IMR-90 (cell line): ENCODE data around the gene ETHE1. TPM values are rescaled to one million over a fixed set of nuclear protein-coding genes. Genes with fewer than 3 reads are reported as not detected.

Source experiments
- ATAC-seq: fragments of 200-7000 bp; cut with Tn5 transposase; 2 replicates; pipeline ENCODE4 v1.9.1; 2020; ENCODE audit warnings: low read depth, mild to moderate bottlenecking, moderate library complexity
- BruUV-seq: library from RNA; stranded (reverse); fragments of 400-500 nt; replicated peaks from 2 replicates; lab custom pipeline; 2021; lab: Mats Ljungman, UMichigan
- CTCF ChIA-PET: fragments of 300-600 bp; formaldehyde crosslinking; extraction: SDS; loops from one replicate; lab custom pipeline; 2021; ENCODE audit warnings: antibody characterized with exemption; lab: Yijun Ruan, JAX
- POLR2A ChIA-PET: fragments of 300-600 bp; sonication (Branson Sonifier 250); formaldehyde crosslinking; loops from one replicate; lab custom pipeline; 2022; ENCODE audit warnings: antibody characterized with exemption; ENCODE audit not compliant: unreplicated experiment; lab: Charles Lee
- DNase-seq: peaks from one replicate; pipeline ENCODE4 v3.0.0; 2013
- H2AFZ ChIP-seq: replicated peaks from 2 replicates; pipeline ENCODE3; 2013; ENCODE audit warnings: low read length, mild to moderate bottlenecking; ENCODE audit not compliant: poor library complexity
- H2AK5ac ChIP-seq: 2 replicates; pipeline ENCODE4 v1.6.1; 2013; ENCODE audit warnings: low read depth, low read length, inconsistent platforms
- H2AK9ac ChIP-seq: replicated peaks from 2 replicates; pipeline ENCODE3; 2013; ENCODE audit warnings: mild to moderate bottlenecking, low read depth, low read length, moderate library complexity; ENCODE audit not compliant: poor library complexity
- H2BK120ac ChIP-seq: 2 replicates; pipeline ENCODE4 v1.6.1; 2013; ENCODE audit warnings: low read depth, low read length, inconsistent platforms
- H2BK15ac ChIP-seq: 3 replicates; pipeline ENCODE4 v1.6.1; 2013; ENCODE audit warnings: low read depth, low read length, inconsistent platforms
- H2BK20ac ChIP-seq: 2 replicates; pipeline ENCODE4 v1.6.1; 2013; ENCODE audit warnings: low read depth, mild to moderate bottlenecking, inconsistent platforms, low read length, moderate library complexity
- H2BK5ac ChIP-seq: 2 replicates; pipeline ENCODE4 v1.6.1; 2013; ENCODE audit warnings: mild to moderate bottlenecking, low read depth, low read length, inconsistent platforms; ENCODE audit not compliant: poor library complexity, severe bottlenecking
- H3K14ac ChIP-seq: replicated peaks from 2 replicates; pipeline ENCODE4 v1.6.1; 2013; ENCODE audit warnings: low read depth, low read length, inconsistent platforms
- H3K18ac ChIP-seq: 2 replicates; pipeline ENCODE4 v1.6.1; 2013; ENCODE audit warnings: low read depth, low read length, control low read depth
- H3K23ac ChIP-seq: 2 replicates; pipeline ENCODE4 v1.6.1; 2013; ENCODE audit warnings: low read depth, low read length, inconsistent platforms
- H3K27ac ChIP-seq: 2 replicates; pipeline ENCODE4 v1.5.1; 2013; ENCODE audit warnings: mild to moderate bottlenecking, control low read depth, low read length; ENCODE audit not compliant: insufficient read depth
- H3K27me3 ChIP-seq: 2 replicates; pipeline ENCODE4 v1.6.1; 2013; ENCODE audit warnings: low read length; ENCODE audit not compliant: control insufficient read depth, insufficient read depth
- H3K36me3 ChIP-seq: 2 replicates; pipeline ENCODE4 v1.6.1; 2013; ENCODE audit warnings: low read length, mixed read lengths; ENCODE audit not compliant: control insufficient read depth, insufficient read depth
- H3K4ac ChIP-seq: 2 replicates; pipeline ENCODE4 v1.6.1; 2013; ENCODE audit warnings: low read depth, low read length, inconsistent platforms
- H3K4me1 ChIP-seq: 2 replicates; pipeline ENCODE4 v1.6.1; 2013; ENCODE audit warnings: low read length, mixed read lengths; ENCODE audit not compliant: control insufficient read depth, insufficient read depth
- H3K4me2 ChIP-seq: 2 replicates; pipeline ENCODE4 v1.6.1; 2013; ENCODE audit warnings: low read depth, mild to moderate bottlenecking, control low read depth, low read length, moderate library complexity
- H3K4me3 ChIP-seq: 2 replicates; pipeline ENCODE4 v1.5.1; 2013; ENCODE audit warnings: low read depth, mild to moderate bottlenecking, control low read depth, low read length, moderate library complexity; ENCODE audit not compliant: insufficient read depth
- H3K56ac ChIP-seq: 2 replicates; pipeline ENCODE4 v1.6.1; 2013; ENCODE audit warnings: low read length, inconsistent platforms; ENCODE audit not compliant: insufficient read depth; ENCODE audit errors: extremely low read depth
- H3K79me1 ChIP-seq, 2 experiments: 2 replicates each; pipeline ENCODE4 v1.6.1; 2013; ENCODE audit warnings: low read length in 2 of 2, inconsistent platforms in 1 of 2, low read depth in 1 of 2
- H3K9ac ChIP-seq: 2 replicates; pipeline ENCODE4 v1.6.1; 2013; ENCODE audit warnings: low read depth, low read length, control low read depth
- H3K9me1 ChIP-seq: 2 replicates; pipeline ENCODE4 v1.6.1; 2013; ENCODE audit warnings: low read length, inconsistent platforms; ENCODE audit not compliant: insufficient read depth
- H3K9me3 ChIP-seq: 2 replicates; pipeline ENCODE4 v1.6.1; 2013; ENCODE audit warnings: low read length; ENCODE audit not compliant: control insufficient read depth, insufficient read depth
- H4K20me1 ChIP-seq: 2 replicates; pipeline ENCODE4 v1.6.1; 2013; ENCODE audit warnings: low read length, inconsistent platforms; ENCODE audit not compliant: insufficient read depth
- H4K5ac ChIP-seq: 2 replicates; pipeline ENCODE4 v1.6.1; 2013; ENCODE audit warnings: mild to moderate bottlenecking, low read depth, low read length, control low read depth
- H4K8ac ChIP-seq, 2 experiments: 2 replicates each; pipeline ENCODE4 v1.6.1; 2013; ENCODE audit warnings: low read depth in 2 of 2, low read length in 2 of 2, control low read depth in 1 of 2, inconsistent platforms in 1 of 2
- H4K91ac ChIP-seq: 2 replicates; pipeline ENCODE4 v1.6.1; 2013; ENCODE audit warnings: low read depth, low read length, inconsistent platforms; ENCODE audit not compliant: insufficient read depth
- MXI1 ChIP-seq: IDR thresholded peaks from 2 replicates; pipeline ENCODE4 v1.6.1; 2012; ENCODE audit warnings: low read depth, mild to moderate bottlenecking, low read length, moderate library complexity, borderline replicate concordance
- WGBS, 2 experiments: methylation state at CpG; one replicate each; pipeline versions ENCODE4 v1.1.5 to v1.1.7; 2013; ENCODE audit warnings: missing lambda C conversion rate in 2 of 2; ENCODE audit not compliant: insufficient read length in 1 of 2; ENCODE audit errors: extremely low coverage in 2 of 2; 5-methylcytosine and 5-hydroxymethylcytosine counted together
- dilution Hi-C: fragments of 300-500 bp; cut with HindIII; formaldehyde crosslinking; loops from one replicate; pipeline ENCODE4 v1.14.3; 2018; ENCODE audit warnings: low sequenced_read_pairs; ENCODE audit not compliant: unreplicated experiment
- in situ Hi-C: fragments of 300-500 bp; cut with MboI; formaldehyde crosslinking; loops from 3 replicates; pipeline ENCODE4 v1.14.3; 2019; ENCODE audit warnings: low sequenced_read_pairs, inconsistent platforms, mixed read lengths
- intact Hi-C: fragments of 100-400 bp; cut with micrococcal nuclease; formaldehyde crosslinking; loops from 2 replicates; pipeline ENCODE4 v1.10.0; 2022
- polyA plus RNA-seq, 3 experiments: library from polyadenylated mRNA; depleted of rRNA; stranded (reverse); fragments of >200 nt; gene quantifications; 2 replicates each; pipeline ENCODE4 v1.2.3, GENCODE V29; 2012; ENCODE audit warnings: low replicate concordance in 1 of 3
- total RNA-seq: library from RNA; depleted of rRNA; stranded (reverse); fragments of >200 nt; gene quantifications from 2 replicates; pipeline ENCODE4 v1.2.3, GENCODE V29; 2012; rRNA removed
- TF ChIP-seq, protein P1 (sequence below): conservative IDR thresholded peaks from 2 replicates; pipeline ENCODE4 v1.5.1; 2012; ENCODE audit warnings: mild to moderate bottlenecking, low read depth, low read length, improper control_type of control experiment

The ETHE1 gene
- total and polyA plus RNA-seq, 2 of the 4 experiments (the other 2 are of a cell fraction): 161 to 233 TPM

DNA sequence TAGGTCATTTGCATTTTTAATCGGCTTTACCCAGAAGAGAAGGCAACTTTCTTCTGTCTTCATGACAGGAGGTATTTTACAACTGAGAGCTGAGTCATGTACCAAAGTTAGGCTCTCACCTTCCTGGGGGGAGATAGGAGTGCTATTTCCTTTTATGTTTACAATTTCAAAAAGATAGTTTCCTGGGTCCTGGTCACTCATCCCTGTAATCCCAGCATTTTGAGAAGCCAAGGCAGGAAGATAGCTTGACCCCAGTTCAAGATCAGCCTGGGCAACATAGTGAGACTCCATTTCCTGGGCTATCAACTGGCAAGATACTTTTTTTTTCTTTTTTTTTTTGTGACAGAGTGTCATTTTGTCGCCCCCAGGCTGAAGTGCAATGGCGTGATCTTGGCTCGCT, 69.2 kb downstream of the ETHE1 start:
- no peak overlapping the region for H4K8ac ChIP-seq
- in situ Hi-C loops (no loop called here), dilution Hi-C loops (no loop called here), intact Hi-C loops (no loop called here)
- H2BK20ac ChIP-seq: no peak overlapping the region
- no peak overlapping the region for H2BK120ac ChIP-seq
- no peak overlapping the region for H3K4me2 ChIP-seq
- 62% methylated on average over 2 of the region's 4 CpGs; no CpG with 5 or more reads in 1 of the 2 experiments for WGBS, 2 experiments
- no peak overlapping the region for H2BK15ac ChIP-seq
- H4K20me1 ChIP-seq: no peaks in the 10 kb centered on the region
- no peak overlapping the region for H3K23ac ChIP-seq
- no peak overlapping the region for H2BK5ac ChIP-seq
- no TSS peak for BruUV-seq
- H3K9me3 ChIP-seq: peaks cover 1% of the 10 kb centered on the region
- H3K79me1 ChIP-seq: no peaks in the 10 kb centered on the region
- H3K36me3 ChIP-seq: no peaks in the 10 kb centered on the region
- H2AK5ac ChIP-seq: no peak overlapping the region
- H3K9me1 ChIP-seq: peaks cover under 1% of the 10 kb centered on the region; the same call in 1 of the 2 replicates
- ChIA-PET CTCF (no interaction called here), POLR2A (no interaction called here)
- H3K4ac ChIP-seq: no peak overlapping the region
- no peaks in the 10 kb centered on the region for H3K4me1 ChIP-seq
- ATAC-seq (no peak), DNase-seq (no peak)
- H3K4me3 ChIP-seq: no peak overlapping the region
- no peak overlapping the region for H3K56ac ChIP-seq
- H3K27ac ChIP-seq: no peak overlapping the region
- TF ChIP-seq MXI1: no peak
- TF ChIP-seq, protein P1, sequence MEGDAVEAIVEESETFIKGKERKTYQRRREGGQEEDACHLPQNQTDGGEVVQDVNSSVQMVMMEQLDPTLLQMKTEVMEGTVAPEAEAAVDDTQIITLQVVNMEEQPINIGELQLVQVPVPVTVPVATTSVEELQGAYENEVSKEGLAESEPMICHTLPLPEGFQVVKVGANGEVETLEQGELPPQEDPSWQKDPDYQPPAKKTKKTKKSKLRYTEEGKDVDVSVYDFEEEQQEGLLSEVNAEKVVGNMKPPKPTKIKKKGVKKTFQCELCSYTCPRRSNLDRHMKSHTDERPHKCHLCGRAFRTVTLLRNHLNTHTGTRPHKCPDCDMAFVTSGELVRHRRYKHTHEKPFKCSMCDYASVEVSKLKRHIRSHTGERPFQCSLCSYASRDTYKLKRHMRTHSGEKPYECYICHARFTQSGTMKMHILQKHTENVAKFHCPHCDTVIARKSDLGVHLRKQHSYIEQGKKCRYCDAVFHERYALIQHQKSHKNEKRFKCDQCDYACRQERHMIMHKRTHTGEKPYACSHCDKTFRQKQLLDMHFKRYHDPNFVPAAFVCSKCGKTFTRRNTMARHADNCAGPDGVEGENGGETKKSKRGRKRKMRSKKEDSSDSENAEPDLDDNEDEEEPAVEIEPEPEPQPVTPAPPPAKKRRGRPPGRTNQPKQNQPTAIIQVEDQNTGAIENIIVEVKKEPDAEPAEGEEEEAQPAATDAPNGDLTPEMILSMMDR: no peak
- H3K18ac ChIP-seq: no peak overlapping the region
- H2AK9ac ChIP-seq: no peak overlapping the region
- H3K27me3 ChIP-seq: peaks cover 2% of the 10 kb centered on the region; the same call in 1 of the 2 replicates
- no peak overlapping the region for H2AFZ ChIP-seq
- no peak overlapping the region for H4K5ac ChIP-seq
- H3K9ac ChIP-seq: no peak overlapping the region
- no peak overlapping the region for H3K14ac ChIP-seq
- H4K91ac ChIP-seq: no peak overlapping the region

Other genes starting within 250 kb of the ETHE1 start
- under 0.01 TPM in 1 of 2 replicates, not detected in the other for gene CD177, start 173.5 kb downstream of the ETHE1 start, total RNA-seq
- 0.14 and 0.17 TPM in 2 replicates for gene CD177, start 173.5 kb downstream of the ETHE1 start, polyA plus RNA-seq (2012; rRNA removed)
- not detected in 2 replicates for gene TEX101, start 112.3 kb downstream of the ETHE1 start, total RNA-seq
- gene TEX101, start 112.3 kb downstream of the ETHE1 start, polyA plus RNA-seq (2012; rRNA removed): not detected in 2 replicates
- gene LYPD3, start 61.6 kb downstream of the ETHE1 start, total RNA-seq: 0.18 TPM in 1 of 2 replicates, not detected in the other
- 1.1 TPM in 2 replicates for gene LYPD3, start 61.6 kb downstream of the ETHE1 start, polyA plus RNA-seq (2012; rRNA removed)
- gene PHLDB3, start 22.5 kb downstream of the ETHE1 start, total RNA-seq: 2.9 and 3.3 TPM in 2 replicates
- 10.6 and 12.4 TPM in 2 replicates for gene PHLDB3, start 22.5 kb downstream of the ETHE1 start, polyA plus RNA-seq (2012; rRNA removed)
- not detected in 2 replicates for gene ZNF575, start 6.0 kb upstream of the ETHE1 start, total RNA-seq
- 0.77 and 0.87 TPM in 2 replicates for gene ZNF575, start 6.0 kb upstream of the ETHE1 start, polyA plus RNA-seq (2012; rRNA removed)
- gene XRCC1, start 48.3 kb upstream of the ETHE1 start, total RNA-seq: 12.2 and 12.5 TPM in 2 replicates
- gene XRCC1, start 48.3 kb upstream of the ETHE1 start, polyA plus RNA-seq (2012; rRNA removed): 21.3 and 25.9 TPM in 2 replicates
- gene PINLYP, start 48.6 kb upstream of the ETHE1 start, total RNA-seq: 0.54 and 0.83 TPM in 2 replicates
- gene PINLYP, start 48.6 kb upstream of the ETHE1 start, polyA plus RNA-seq (2012; rRNA removed): 1.0 and 1.4 TPM in 2 replicates
- 9.0 and 10.8 TPM in 2 replicates for gene IRGQ, start 68.9 kb upstream of the ETHE1 start, total RNA-seq
- gene IRGQ, start 68.9 kb upstream of the ETHE1 start, polyA plus RNA-seq (2012; rRNA removed): 6.8 and 9.9 TPM in 2 replicates
- 8.6 and 13.8 TPM in 2 replicates for gene ZNF576, start 69.4 kb upstream of the ETHE1 start, total RNA-seq
- gene ZNF576, start 69.4 kb upstream of the ETHE1 start, polyA plus RNA-seq (2012; rRNA removed): 19.5 and 24.9 TPM in 2 replicates
- gene SRRM5, start 84.9 kb upstream of the ETHE1 start, total RNA-seq: not detected in 2 replicates
- gene SRRM5, start 84.9 kb upstream of the ETHE1 start, polyA plus RNA-seq (2012; rRNA removed): 0.10 TPM in 2 replicates
- 9.9 and 10.3 TPM in 2 replicates for gene ZNF428, start 92.4 kb upstream of the ETHE1 start, total RNA-seq
- 32.3 and 45.4 TPM in 2 replicates for gene ZNF428, start 92.4 kb upstream of the ETHE1 start, polyA plus RNA-seq (2012; rRNA removed)
- 1.7 and 2.0 TPM in 2 replicates for gene CADM4, start 112.6 kb upstream of the ETHE1 start, total RNA-seq
- gene CADM4, start 112.6 kb upstream of the ETHE1 start, polyA plus RNA-seq (2012; rRNA removed): 4.0 and 4.9 TPM in 2 replicates
- gene PLAUR, start 143.0 kb upstream of the ETHE1 start, total RNA-seq: 112 and 115 TPM in 2 replicates
- gene PLAUR, start 143.0 kb upstream of the ETHE1 start, polyA plus RNA-seq (2012; rRNA removed): 263 and 328 TPM in 2 replicates
- not detected in 2 replicates for gene IRGC, start 188.9 kb upstream of the ETHE1 start, total RNA-seq
- not detected in 2 replicates for gene IRGC, start 188.9 kb upstream of the ETHE1 start, polyA plus RNA-seq (2012; rRNA removed)
- 4.8 and 5.8 TPM in 2 replicates for gene SMG9, start 227.8 kb upstream of the ETHE1 start, total RNA-seq
- 21.4 and 24.3 TPM in 2 replicates for gene SMG9, start 227.8 kb upstream of the ETHE1 start, polyA plus RNA-seq (2012; rRNA removed)